Measurements from ENCODE around the gene SPANXA1. TPM values are rescaled to one million over a fixed set of nuclear protein-coding genes. Genes with fewer than 3 reads are reported as not detected.
"Not testable (repeated sequence)": the region's sequence is repeated elsewhere in the genome, so short reads cannot be mapped to it uniquely, and the experiment has no call there.

SPANXA1 gene, protein sequence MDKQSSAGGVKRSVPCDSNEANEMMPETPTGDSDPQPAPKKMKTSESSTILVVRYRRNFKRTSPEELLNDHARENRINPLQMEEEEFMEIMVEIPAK
- total RNA-seq, result 0.41 TPM in 1 of 2 replicates, not detected in the other

- DNase-seq (ENCODE audit: low read depth); H3K27me3 ChIP-seq (ENCODE audit: control insufficient read depth, insufficient read depth, low read length); H3K36me3 ChIP-seq (ENCODE audit: control insufficient read depth, insufficient read depth, low read length); H3K4me3 ChIP-seq (ENCODE audit: low read depth, low read length): not testable (repeated sequence)
These were observed at the start of gene SPANXA1 for GRCh38 chrX:141584638-141585037. TSS of gene SPANXA1 (minus strand) at chrX:141584738. CDS start at chrX:141584678, 60 bp downstream.

- no peaks in the 10 kb centered on the region for H3K27me3 ChIP-seq (ENCODE audit: control insufficient read depth, insufficient read depth, low read length)
- TF ChIP-seq CTCF (IDR thresholded peaks at IDR 0.05; ENCODE audit: insufficient read depth, low read length, poor library complexity, severe bottlenecking), result no peak
- H3K4me3 ChIP-seq (ENCODE audit: low read depth, low read length), result no peak overlapping the region
- no peaks in the 10 kb centered on the region for H3K36me3 ChIP-seq (ENCODE audit: control insufficient read depth, insufficient read depth, low read length)
- DNase-seq (ENCODE audit: low read depth), result no peak
These were observed 47.6 kb upstream of the SPANXA1 start for GRCh38 chrX:141632124-141632523.

- no peak for TF ChIP-seq CTCF (IDR thresholded peaks at IDR 0.05; ENCODE audit: insufficient read depth, low read length, poor library complexity, severe bottlenecking)
- no peak for DNase-seq (ENCODE audit: low read depth)
- no peak overlapping the region for H3K4me3 ChIP-seq (ENCODE audit: low read depth, low read length)
- H3K36me3 ChIP-seq (ENCODE audit: control insufficient read depth, insufficient read depth, low read length), result no peaks in the 10 kb centered on the region
- H3K27me3 ChIP-seq (ENCODE audit: control insufficient read depth, insufficient read depth, low read length), result no peaks in the 10 kb centered on the region
These were observed 34.8 kb upstream of the SPANXA1 start for GRCh38 chrX:141619336-141619735.

DNA sequence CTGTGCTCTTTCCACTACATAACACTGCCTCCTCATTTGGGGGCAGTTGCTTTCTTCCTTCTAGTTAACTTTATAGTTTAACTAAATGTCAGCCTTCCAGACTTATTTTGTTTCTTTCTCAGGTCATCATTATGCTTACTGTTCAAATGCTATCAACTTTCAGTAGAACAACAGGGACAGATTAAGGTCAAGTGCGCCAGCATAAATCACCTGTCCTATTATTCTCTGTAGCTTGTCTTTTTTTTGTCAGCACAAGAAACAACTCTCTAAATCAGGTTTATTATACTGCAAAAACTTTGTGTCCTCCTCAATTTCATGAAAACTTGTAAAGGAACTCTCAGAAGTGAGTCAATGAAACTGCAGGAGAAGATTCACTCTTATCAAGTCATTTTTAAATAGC, 24.6 kb upstream of the SPANXA1 start:
- Histone ChIP-seq H3K4me3 (ENCODE audit: low read depth, low read length) (no peak overlapping the region), H3K27me3 (ENCODE audit: control insufficient read depth, insufficient read depth, low read length) (no peaks in the 10 kb centered on the region), H3K36me3 (ENCODE audit: control insufficient read depth, insufficient read depth, low read length) (no peaks in the 10 kb centered on the region)
- no peak for TF ChIP-seq CTCF (IDR thresholded peaks at IDR 0.05; ENCODE audit: insufficient read depth, low read length, poor library complexity, severe bottlenecking)
- DNase-seq (ENCODE audit: low read depth), result no peak

DNA sequence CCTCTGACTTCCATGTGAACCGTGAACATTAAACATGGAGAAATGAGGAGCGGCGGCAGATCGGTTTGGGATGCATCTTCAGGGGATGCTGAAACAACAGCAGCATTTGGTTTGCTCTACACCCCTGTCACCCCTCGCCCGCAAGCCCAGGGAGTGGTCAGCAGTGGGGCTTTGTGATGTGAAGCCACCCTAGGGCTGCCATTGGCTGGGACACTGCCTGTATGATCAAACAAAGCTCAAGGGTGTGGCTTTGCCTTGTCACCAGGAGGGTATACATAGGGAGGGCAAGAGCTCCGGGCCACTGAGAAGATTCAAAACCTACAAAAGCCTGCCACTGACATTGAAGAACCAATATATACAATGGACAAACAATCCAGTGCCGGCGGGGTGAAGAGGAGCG, 4.9 kb upstream of the SPANXA1 start, which contains the start of gene SPANXA2:
Gene SPANXA2, plus strand, starts transcription at position 301 of the 400 bp plus-strand sequence. Its CDS starts 60 bp downstream, at position 361.
- H3K27me3 ChIP-seq (ENCODE audit: control insufficient read depth, insufficient read depth, low read length); DNase-seq (ENCODE audit: low read depth); H3K4me3 ChIP-seq (ENCODE audit: low read depth, low read length); H3K36me3 ChIP-seq (ENCODE audit: control insufficient read depth, insufficient read depth, low read length): not testable (repeated sequence)

GRCh38 chrX:141542551-141542950, 42.0 kb downstream of the SPANXA1 start:
- not testable (repeated sequence) for H3K27me3 ChIP-seq (ENCODE audit: control insufficient read depth, insufficient read depth, low read length); H3K4me3 ChIP-seq (ENCODE audit: low read depth, low read length); H3K36me3 ChIP-seq (ENCODE audit: control insufficient read depth, insufficient read depth, low read length)

More at GRCh38 chrX:141542551-141542950, 42.0 kb downstream of the SPANXA1 start:
- not testable (repeated sequence) for DNase-seq (ENCODE audit: low read depth)

Other genes with a start within 250 kb of the SPANXA1 start
- gene SPANXA2, start 5.0 kb upstream of the SPANXA1 start, total RNA-seq, result 0.41 TPM in 1 of 2 replicates, not detected in the other
- not detected in 2 replicates for gene SPANXD, start 114.0 kb upstream of the SPANXA1 start, total RNA-seq

All from kidney epithelial cell (primary cell).